Measurements from ENCODE around the gene TAMM41.

TAMM41 gene

DNA sequence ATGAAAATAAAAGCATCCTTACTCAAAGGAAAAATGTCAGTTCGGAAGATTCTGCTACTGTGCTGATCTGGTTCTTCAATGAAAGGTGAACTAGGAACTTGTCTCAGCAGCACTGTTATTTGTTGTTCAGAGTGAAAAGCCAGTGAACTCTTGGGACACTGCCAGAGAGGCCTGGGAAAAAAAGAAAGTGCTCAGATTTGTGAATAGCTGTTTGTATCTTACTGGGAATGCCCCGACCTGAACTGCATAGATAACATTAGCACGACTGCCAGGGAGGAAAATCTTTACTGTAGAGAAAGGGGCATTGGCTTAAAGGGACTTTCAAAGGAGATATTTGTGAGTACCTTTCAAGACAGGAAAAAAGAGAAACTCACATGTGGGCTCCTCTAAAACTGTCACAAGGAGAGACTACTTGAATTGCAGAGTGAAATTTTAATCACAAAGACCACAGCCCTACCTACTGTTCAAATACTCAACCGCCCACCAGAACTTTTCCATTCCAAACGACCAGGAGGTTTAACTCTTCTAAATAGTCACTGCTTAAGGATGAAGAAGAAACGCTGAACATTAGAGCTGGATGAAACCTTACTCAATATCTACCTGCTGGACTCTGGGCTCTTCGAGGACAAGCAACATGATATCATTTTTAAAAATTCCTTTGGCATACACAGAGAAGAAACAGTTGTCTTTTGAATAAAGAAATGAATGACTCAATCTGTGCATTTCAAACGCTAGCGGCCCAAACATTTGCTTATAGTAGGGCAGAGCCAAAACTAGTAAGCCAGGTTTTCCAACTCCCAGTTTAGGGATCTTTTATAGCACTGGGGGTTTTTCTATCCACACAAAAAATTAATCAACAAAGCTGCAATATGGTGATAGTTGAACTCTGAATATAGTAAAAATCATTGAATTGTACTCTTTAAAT lies 13.4 kb downstream of the TAMM41 start:
- Mint-ChIP-seq H3K27me3 (ENCODE audit: low read depth) (no peaks in the 10 kb centered on the region), H3K4me3 (no peak overlapping the region), H3K4me1 (ENCODE audit: low read depth) (no peaks in the 10 kb centered on the region), H3K27ac (no peak overlapping the region), H3K36me3 (ENCODE audit: low read depth) (peaks cover 49% of the 10 kb centered on the region), H3K9me3 (no peaks in the 10 kb centered on the region)
- DNase-seq (ENCODE audit: low spot score) = no peak

DNA sequence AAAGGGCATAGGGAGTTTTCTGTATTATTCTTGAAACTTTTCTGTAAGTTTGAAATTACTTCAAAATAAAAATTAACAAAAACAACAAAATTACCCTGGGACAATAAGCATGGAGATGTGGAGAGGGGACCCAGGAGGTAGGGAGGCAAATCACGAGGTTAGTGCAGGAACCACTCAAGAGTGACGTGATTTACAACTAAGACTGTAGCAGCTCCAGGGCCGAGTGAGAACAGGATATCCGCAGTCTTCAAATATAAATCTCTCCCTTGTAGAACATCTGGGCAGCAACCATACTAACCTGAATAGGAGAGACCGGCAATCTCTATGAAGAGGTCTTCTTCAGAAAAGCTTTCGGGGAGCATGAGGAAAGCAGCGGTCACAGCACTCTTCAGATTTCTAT lies 17.3 kb downstream of the TAMM41 start:
- no peak overlapping the region for H3K4me3 Mint-ChIP-seq
- H3K27ac Mint-ChIP-seq = no peak overlapping the region
- H3K9me3 Mint-ChIP-seq = no peaks in the 10 kb centered on the region
- DNase-seq (ENCODE audit: low spot score) = no peak
- no peaks in the 10 kb centered on the region for H3K27me3 Mint-ChIP-seq (ENCODE audit: low read depth)
- H3K36me3 Mint-ChIP-seq (ENCODE audit: low read depth) = peaks cover 56% of the 10 kb centered on the region
- H3K4me1 Mint-ChIP-seq (ENCODE audit: low read depth) = peaks cover 2% of the 10 kb centered on the region

DNA sequence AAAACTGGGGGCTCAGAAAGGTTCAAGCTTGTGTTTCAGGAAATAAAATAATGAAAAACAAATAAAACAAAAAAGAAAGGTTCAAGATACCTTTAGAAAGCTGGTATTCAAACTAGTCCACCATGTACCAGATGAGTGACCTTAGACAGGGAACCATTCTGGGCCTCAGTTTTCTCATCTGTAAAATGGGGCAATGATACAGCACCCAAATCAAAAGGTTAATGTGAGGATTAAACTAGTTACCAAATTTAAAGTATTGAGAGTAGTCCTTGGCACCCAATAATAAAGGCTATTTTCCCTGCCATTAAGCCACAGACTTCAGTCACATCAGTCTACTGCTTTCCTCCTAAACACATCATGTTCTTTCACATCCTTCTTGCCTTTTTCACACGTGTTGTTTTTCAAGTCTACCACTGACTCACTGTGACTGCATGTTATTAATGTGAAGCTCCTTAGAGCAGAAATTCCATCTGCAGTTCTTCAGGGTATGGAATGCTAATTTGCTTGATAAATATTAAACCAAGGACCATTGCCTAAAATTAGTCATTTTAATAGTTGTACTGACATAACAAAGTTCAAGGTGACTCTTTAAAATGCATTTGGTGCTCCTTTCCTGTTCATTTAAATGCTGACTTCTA lies 19.9 kb downstream of the TAMM41 start:
- H3K27me3 Mint-ChIP-seq (ENCODE audit: low read depth) = no peaks in the 10 kb centered on the region
- no peak overlapping the region for H3K4me3 Mint-ChIP-seq
- DNase-seq (ENCODE audit: low spot score) = no peak
- no peaks in the 10 kb centered on the region for H3K9me3 Mint-ChIP-seq
- H3K27ac Mint-ChIP-seq = no peak overlapping the region
- peaks cover 46% of the 10 kb centered on the region for H3K36me3 Mint-ChIP-seq (ENCODE audit: low read depth)
- peaks cover 2% of the 10 kb centered on the region for H3K4me1 Mint-ChIP-seq (ENCODE audit: low read depth)

DNA sequence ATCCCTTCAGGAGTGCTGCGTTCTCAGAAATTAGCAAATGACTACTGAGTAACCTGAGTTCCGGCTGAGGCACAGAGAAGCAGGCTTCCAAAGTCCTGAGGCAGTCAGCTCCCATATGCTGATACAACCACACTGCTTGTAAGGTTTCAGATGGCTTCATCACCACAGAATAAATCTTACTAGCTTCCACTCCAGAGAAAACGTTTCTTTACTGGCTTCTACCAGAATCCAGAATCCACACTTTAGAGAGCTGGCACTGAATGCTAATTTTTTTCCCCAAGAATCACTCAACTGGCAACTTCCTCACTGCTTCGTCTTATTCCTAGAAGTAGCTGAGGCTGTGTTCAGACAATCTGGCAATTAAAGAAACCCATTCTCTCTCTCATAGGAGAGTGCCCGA lies 21.4 kb downstream of the TAMM41 start:
- H3K4me1 Mint-ChIP-seq (ENCODE audit: low read depth) = peaks cover 9% of the 10 kb centered on the region
- no peak overlapping the region for H3K27ac Mint-ChIP-seq
- no peaks in the 10 kb centered on the region for H3K9me3 Mint-ChIP-seq
- no peak overlapping the region for H3K4me3 Mint-ChIP-seq
- H3K36me3 Mint-ChIP-seq (ENCODE audit: low read depth) = peaks cover 45% of the 10 kb centered on the region
- no peaks in the 10 kb centered on the region for H3K27me3 Mint-ChIP-seq (ENCODE audit: low read depth)
- DNase-seq (ENCODE audit: low spot score) = no peak

DNA sequence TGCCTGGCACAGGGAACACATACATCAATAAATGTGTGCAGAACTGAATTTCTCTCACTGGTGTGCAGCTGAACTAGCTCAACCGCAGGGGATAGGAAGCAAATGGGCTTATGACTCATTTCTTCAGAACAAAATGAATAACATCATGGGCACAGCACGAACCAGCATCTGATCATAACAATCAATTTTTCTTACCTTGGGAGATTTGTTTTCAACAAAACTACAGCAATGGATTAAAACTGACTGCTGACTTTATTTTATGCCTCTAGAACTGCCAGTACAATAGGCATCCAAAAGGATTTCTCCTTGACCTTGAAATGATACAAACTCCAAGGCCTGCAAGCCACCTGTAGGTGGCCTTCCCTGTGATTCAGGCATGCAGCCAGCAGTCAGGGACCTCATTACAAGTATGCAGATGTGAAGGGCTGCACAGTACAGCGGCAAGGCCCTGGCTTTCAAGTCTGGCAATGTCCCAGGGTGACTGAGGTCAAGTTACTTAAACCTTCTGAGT lies 26.1 kb downstream of the TAMM41 start:
- peak; percentile 41 for DNase-seq (ENCODE audit: low spot score)
- Mint-ChIP-seq H3K27ac (peak overlapping the region; percentile 47), H3K36me3 (ENCODE audit: low read depth) (peaks cover 46% of the 10 kb centered on the region), H3K4me1 (ENCODE audit: low read depth) (peaks cover 16% of the 10 kb centered on the region), H3K9me3 (no peaks in the 10 kb centered on the region), H3K27me3 (ENCODE audit: low read depth) (no peaks in the 10 kb centered on the region), H3K4me3 (peak overlapping the region; percentile 50)

DNA sequence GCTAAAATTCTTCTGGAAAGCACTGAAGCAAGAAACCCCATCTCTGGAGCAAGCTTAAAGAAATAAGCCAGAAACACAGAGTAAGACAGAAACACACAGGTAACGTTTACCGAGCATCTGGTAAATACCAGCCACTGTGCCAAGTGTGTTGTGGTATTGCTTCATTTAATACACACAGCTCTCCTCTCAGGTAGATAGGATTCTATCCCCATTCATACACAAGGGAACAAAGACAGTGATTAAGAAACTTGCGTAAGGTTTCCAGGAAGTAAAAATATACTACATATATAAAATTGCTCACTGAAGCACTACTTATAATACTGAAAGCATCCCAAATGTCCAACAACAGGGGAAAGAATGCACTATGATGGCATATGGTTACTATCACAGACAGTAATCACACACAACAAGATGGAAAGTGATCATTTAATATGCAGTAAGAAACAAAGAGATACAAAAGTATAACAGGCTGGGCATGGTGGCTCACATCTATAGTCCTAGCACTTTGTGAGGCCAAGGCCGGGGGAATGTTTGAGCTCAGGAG lies 27.5 kb downstream of the TAMM41 start:
- Mint-ChIP-seq H3K27ac (no peak overlapping the region), H3K27me3 (ENCODE audit: low read depth) (no peaks in the 10 kb centered on the region), H3K4me3 (no peak overlapping the region), H3K9me3 (no peaks in the 10 kb centered on the region), H3K4me1 (ENCODE audit: low read depth) (peaks cover 16% of the 10 kb centered on the region), H3K36me3 (ENCODE audit: low read depth) (peaks cover 37% of the 10 kb centered on the region)
- no peak for DNase-seq (ENCODE audit: low spot score)

DNA sequence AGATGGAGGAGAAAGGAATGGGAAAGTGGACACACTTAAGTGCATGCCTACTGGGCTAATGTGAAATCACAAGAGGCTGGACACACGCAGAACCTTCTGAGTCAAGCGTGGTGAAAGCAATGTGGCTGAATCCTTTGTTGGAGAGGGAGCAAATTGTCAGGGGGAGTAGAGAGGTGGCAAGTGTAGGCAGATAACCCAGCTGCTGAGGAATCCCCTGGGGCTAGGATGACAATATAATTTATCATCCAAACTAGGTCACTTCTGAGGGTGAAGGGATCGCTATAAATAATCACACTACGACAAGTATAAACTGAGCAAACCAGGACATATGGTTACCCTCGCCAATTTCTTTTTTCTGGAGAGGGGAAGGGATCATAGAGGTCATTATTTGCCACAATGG lies 28.7 kb downstream of the TAMM41 start:
- H3K9me3 Mint-ChIP-seq = no peaks in the 10 kb centered on the region
- no peak overlapping the region for H3K27ac Mint-ChIP-seq
- H3K4me3 Mint-ChIP-seq = no peak overlapping the region
- H3K4me1 Mint-ChIP-seq (ENCODE audit: low read depth) = peaks cover 16% of the 10 kb centered on the region
- no peaks in the 10 kb centered on the region for H3K27me3 Mint-ChIP-seq (ENCODE audit: low read depth)
- peaks cover 35% of the 10 kb centered on the region for H3K36me3 Mint-ChIP-seq (ENCODE audit: low read depth)
- DNase-seq (ENCODE audit: low spot score) = no peak

DNA sequence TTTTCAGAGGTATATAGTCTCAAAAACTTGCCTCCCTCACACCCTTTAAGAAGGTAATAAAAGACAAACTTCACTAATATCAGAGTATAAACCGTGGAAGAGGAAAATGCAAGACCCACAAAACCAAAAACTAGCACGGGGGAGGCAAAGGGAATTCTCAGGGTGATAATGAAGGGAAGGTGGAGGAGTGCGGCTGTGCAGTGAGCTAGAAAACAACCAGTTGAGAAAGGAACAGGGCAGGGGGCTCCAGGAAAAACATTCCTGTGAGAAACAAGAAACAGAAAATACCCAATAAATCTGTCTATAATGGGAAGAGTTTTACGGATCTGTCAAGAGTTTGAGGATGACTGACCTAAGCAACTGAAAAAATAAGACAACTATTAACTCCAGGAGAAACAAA lies 31.6 kb downstream of the TAMM41 start:
- no peak overlapping the region for H3K27ac Mint-ChIP-seq
- H3K4me1 Mint-ChIP-seq (ENCODE audit: low read depth) = peaks cover 14% of the 10 kb centered on the region
- peaks cover 39% of the 10 kb centered on the region for H3K36me3 Mint-ChIP-seq (ENCODE audit: low read depth)
- H3K27me3 Mint-ChIP-seq (ENCODE audit: low read depth) = no peaks in the 10 kb centered on the region
- H3K4me3 Mint-ChIP-seq = no peak overlapping the region
- no peak for DNase-seq (ENCODE audit: low spot score)
- H3K9me3 Mint-ChIP-seq = no peaks in the 10 kb centered on the region

DNA sequence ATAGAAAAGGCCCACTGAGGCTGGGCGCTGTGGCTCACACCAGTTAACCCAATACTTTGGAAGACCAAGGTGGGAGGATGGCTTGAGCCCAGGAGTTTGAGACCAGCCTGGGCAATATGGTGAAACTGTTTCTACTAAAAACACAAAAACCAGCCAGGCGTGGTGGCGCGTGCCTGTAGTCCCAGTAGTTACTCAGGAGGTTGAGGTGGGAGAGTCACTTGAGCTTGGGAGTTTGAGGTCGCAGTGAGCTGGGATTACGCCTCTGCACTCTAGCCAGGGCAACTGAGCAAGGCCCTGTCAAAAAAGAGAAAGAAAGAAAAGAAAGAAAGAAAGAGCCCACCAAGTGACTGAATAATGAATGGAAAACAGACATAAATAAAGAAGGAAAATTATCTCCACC lies 32.0 kb downstream of the TAMM41 start:
- H3K27ac Mint-ChIP-seq = no peak overlapping the region
- H3K9me3 Mint-ChIP-seq = no peaks in the 10 kb centered on the region
- H3K27me3 Mint-ChIP-seq (ENCODE audit: low read depth) = no peaks in the 10 kb centered on the region
- peaks cover 11% of the 10 kb centered on the region for H3K4me1 Mint-ChIP-seq (ENCODE audit: low read depth)
- peaks cover 36% of the 10 kb centered on the region for H3K36me3 Mint-ChIP-seq (ENCODE audit: low read depth)
- H3K4me3 Mint-ChIP-seq = no peak overlapping the region
- DNase-seq (ENCODE audit: low spot score) = no peak

DNA sequence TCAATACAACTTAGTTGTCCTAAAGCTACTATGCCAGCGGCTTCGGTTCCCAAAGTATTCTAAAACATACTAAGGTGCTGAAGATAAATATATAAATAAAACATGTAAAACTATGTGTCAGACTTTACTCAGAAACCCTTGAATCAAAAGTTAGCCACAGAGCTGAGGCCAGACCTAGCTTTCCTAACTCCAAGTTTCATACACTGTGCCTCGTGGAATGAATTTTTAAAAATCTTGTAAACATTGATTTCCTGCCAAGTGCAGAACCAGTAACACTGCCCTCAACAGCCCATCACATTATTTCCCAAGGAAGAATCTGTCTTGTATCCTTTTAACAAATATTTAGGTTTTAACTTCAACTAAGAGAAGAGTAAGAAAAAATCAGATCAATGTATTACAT lies 36.4 kb downstream of the TAMM41 start:
- Mint-ChIP-seq H3K9me3 (no peaks in the 10 kb centered on the region), H3K36me3 (ENCODE audit: low read depth) (peaks cover 49% of the 10 kb centered on the region), H3K4me1 (ENCODE audit: low read depth) (peaks cover 32% of the 10 kb centered on the region), H3K4me3 (no peak overlapping the region), H3K27me3 (ENCODE audit: low read depth) (no peaks in the 10 kb centered on the region), H3K27ac (no peak overlapping the region)
- DNase-seq (ENCODE audit: low spot score) = no peak

DNA sequence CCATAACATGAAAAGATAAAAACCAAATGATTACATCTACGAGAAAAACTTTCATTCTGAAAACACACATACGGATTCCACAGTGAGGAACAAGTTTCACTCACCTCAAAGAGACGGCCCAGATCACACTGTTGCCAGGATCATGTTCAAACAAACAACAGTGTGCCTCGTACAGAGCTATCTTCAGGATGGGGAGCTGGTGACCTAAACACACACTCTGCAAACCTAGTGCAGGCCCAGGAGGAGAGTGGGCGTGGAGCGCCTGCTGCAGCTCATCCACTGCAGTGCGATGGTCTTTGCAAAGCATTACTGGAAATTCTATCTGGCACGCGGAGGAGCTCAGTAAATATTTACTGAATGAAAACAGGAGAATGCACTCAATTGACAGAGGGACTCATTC lies 38.5 kb downstream of the TAMM41 start:
- H3K36me3 Mint-ChIP-seq (ENCODE audit: low read depth) = peaks cover 55% of the 10 kb centered on the region
- no peaks in the 10 kb centered on the region for H3K27me3 Mint-ChIP-seq (ENCODE audit: low read depth)
- no peak overlapping the region for H3K4me3 Mint-ChIP-seq
- peak; percentile 25 for DNase-seq (ENCODE audit: low spot score)
- H3K4me1 Mint-ChIP-seq (ENCODE audit: low read depth) = peaks cover 32% of the 10 kb centered on the region
- no peaks in the 10 kb centered on the region for H3K9me3 Mint-ChIP-seq
- no peak overlapping the region for H3K27ac Mint-ChIP-seq

DNA sequence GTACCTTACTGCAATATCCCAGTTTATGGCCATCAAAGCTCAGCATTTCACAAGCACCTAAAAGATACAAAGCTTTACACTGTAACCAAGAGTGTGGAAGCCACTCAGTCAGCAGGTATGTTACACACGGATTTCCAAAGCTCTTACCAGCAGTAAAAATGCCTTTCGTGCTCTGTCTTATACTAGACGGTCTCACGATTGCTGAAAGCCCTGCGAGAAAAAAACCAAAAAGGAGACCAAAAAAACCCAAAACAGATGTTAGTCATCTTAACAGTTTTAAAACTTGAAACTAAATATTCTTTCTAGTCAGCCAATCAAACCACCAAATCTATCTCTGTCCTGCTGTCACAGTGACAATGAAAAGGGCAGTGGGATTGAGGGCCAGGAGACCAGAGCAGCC lies 39.0 kb downstream of the TAMM41 start:
- H3K4me3 Mint-ChIP-seq = no peak overlapping the region
- H3K36me3 Mint-ChIP-seq (ENCODE audit: low read depth) = peaks cover 57% of the 10 kb centered on the region
- no peaks in the 10 kb centered on the region for H3K9me3 Mint-ChIP-seq
- peak overlapping the region; percentile 19 for H3K27ac Mint-ChIP-seq
- H3K27me3 Mint-ChIP-seq (ENCODE audit: low read depth) = no peaks in the 10 kb centered on the region
- DNase-seq (ENCODE audit: low spot score) = peak; percentile 9
- H3K4me1 Mint-ChIP-seq (ENCODE audit: low read depth) = peaks cover 32% of the 10 kb centered on the region

DNA sequence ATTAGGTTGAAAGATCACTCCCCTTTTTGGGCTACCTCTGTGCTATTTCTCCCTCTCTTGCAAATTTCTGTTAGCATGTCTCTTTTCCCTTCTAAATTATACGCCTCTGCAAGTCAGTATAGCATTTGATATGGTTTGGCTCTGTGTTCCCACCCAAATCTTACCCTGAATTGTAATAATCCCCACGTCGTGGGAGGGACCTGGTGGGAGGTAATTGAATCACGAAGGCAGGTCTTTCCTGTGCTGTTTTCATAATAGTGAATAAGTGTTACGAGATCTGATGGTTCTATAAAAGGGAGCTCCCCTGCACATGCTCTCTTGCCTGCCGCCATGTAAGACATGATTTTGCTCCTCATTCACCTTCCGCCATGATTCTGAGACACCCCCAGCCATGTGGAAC lies 41.0 kb downstream of the TAMM41 start:
- Mint-ChIP-seq H3K27me3 (ENCODE audit: low read depth) (no peaks in the 10 kb centered on the region), H3K4me1 (ENCODE audit: low read depth) (peaks cover 28% of the 10 kb centered on the region), H3K36me3 (ENCODE audit: low read depth) (peaks cover 66% of the 10 kb centered on the region), H3K27ac (no peak overlapping the region), H3K4me3 (no peak overlapping the region), H3K9me3 (peaks cover 4% of the 10 kb centered on the region)
- no peak for DNase-seq (ENCODE audit: low spot score)

Data from T-helper 2 cell treated with Interferon-gamma antibody and Interleukin-4, amounts not matched to agents 5 μg/mL and 100 μg/mL, for 36 hours (primary cell).